ENCODE results near the gene JUP. TPM values are rescaled to one million over a fixed set of nuclear protein-coding genes. Genes with fewer than 3 reads are reported as not detected.
"Not testable (repeated sequence)": the region's sequence is repeated elsewhere in the genome, so short reads cannot be mapped to it uniquely, and the experiment has no call there.

JUP gene
- polyA plus RNA-seq, 1 of the 3 experiments (the other 2 are of a cell fraction): 13.0 TPM

DNA sequence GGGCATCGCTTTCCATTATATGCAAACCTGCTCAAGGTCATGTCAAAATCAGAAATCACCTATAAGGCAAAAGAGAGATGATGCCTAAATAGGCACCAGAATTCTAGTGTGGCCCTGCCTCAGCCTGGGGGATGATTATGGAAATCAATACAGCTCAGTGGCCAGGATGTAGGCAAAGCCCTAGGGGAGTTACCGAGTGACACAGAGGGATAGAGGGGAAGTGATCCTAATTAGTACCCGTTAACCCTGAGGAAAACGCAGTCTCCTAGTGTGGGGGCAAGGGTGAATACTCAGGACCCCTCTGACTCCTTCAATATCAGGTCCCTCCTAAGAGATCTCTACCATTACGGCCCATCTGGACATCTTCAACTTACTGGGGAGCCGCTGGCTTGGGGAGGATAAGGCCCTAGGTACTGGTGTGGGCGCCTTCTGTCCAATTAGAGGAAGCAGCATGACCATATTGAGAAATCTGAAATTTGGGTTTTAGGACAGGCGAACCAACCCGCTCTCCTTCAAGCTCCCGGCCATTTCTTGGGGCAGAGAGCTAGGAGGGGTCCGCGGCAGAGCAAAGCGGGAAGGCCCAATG lies 48.8 kb upstream of the JUP start:
- Histone ChIP-seq H3K79me2 (ENCODE audit: insufficient read depth) (peaks cover 20% of the 10 kb centered on the region; the same call in 1 of the 2 replicates), H3K9ac (peak overlapping the region; percentile 82), H3K4me3 (ENCODE audit: low read depth in 2 of 2, low read length in 1 of 2) (peak overlapping the region; percentile 71 to 91), H3K27ac (ENCODE audit: low read depth in 2 of 2, low read length in 1 of 2) (no peak overlapping the region), H3K9me3 (no peaks in the 10 kb centered on the region), H4K20me1 (ENCODE audit: insufficient read depth) (no peaks in the 10 kb centered on the region), H3K36me3 (replicated peaks in 1 of 2; ENCODE audit: control insufficient read depth in 1 of 2, insufficient read depth in 2 of 2, low read length in 1 of 2) (peaks cover 10 to 29% of the 10 kb centered on the region in 2 experiments), H2AFZ (ENCODE audit: low read depth) (peak overlapping the region; percentile 93), H3K4me1 (ENCODE audit: control insufficient read depth in 1 of 2, insufficient read depth in 2 of 2, low read depth in 1 of 2, low read length in 1 of 2) (peaks cover 0 to 8% of the 10 kb centered on the region in 2 experiments; a peak in 1 of 4 replicates), H3F3A (replicated peaks; ENCODE audit: insufficient read depth) (no peaks in the 10 kb centered on the region), H3K4me2 (peak overlapping the region; percentile 95), H3K27me3 (ENCODE audit: insufficient read depth) (no peaks in the 10 kb centered on the region), H3K9me2 (no peaks in the 10 kb centered on the region)
- DNase-seq: no peak
- ChIA-PET POLR2A (interaction anchor here (2.2 kb wide), 1 partner anchor 30 kb away, joined by 6 read pairs; the partner anchor contains the start of gene KLHL11), CTCF (interaction anchor here (1.0 to 1.8 kb wide), 6 partner anchors 10 to 124 kb away, joined by 3 to 8 read pairs (median 6); partner anchors contain the start of genes KLHL11 and P3H4)
- 15% methylated on average over 13 of the region's 13 CpGs for WGBS (ENCODE audit: low lambda C conversion rate)
- TF ChIP-seq FOXM1 (IDR thresholded peaks at IDR 0.05; ENCODE audit: low read depth) (no peak), SMC3 (IDR thresholded peaks at IDR 0.05; ENCODE audit: low read depth, low read length) (no peak), MXI1 (IDR thresholded peaks at IDR 0.05; ENCODE audit: low read depth, low read length) (no peak)
- TF ChIP-seq, protein P1, sequence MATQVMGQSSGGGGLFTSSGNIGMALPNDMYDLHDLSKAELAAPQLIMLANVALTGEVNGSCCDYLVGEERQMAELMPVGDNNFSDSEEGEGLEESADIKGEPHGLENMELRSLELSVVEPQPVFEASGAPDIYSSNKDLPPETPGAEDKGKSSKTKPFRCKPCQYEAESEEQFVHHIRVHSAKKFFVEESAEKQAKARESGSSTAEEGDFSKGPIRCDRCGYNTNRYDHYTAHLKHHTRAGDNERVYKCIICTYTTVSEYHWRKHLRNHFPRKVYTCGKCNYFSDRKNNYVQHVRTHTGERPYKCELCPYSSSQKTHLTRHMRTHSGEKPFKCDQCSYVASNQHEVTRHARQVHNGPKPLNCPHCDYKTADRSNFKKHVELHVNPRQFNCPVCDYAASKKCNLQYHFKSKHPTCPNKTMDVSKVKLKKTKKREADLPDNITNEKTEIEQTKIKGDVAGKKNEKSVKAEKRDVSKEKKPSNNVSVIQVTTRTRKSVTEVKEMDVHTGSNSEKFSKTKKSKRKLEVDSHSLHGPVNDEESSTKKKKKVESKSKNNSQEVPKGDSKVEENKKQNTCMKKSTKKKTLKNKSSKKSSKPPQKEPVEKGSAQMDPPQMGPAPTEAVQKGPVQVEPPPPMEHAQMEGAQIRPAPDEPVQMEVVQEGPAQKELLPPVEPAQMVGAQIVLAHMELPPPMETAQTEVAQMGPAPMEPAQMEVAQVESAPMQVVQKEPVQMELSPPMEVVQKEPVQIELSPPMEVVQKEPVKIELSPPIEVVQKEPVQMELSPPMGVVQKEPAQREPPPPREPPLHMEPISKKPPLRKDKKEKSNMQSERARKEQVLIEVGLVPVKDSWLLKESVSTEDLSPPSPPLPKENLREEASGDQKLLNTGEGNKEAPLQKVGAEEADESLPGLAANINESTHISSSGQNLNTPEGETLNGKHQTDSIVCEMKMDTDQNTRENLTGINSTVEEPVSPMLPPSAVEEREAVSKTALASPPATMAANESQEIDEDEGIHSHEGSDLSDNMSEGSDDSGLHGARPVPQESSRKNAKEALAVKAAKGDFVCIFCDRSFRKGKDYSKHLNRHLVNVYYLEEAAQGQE (IDR thresholded peaks at IDR 0.05; ENCODE audit: low read depth, low read length): no peak

DNA sequence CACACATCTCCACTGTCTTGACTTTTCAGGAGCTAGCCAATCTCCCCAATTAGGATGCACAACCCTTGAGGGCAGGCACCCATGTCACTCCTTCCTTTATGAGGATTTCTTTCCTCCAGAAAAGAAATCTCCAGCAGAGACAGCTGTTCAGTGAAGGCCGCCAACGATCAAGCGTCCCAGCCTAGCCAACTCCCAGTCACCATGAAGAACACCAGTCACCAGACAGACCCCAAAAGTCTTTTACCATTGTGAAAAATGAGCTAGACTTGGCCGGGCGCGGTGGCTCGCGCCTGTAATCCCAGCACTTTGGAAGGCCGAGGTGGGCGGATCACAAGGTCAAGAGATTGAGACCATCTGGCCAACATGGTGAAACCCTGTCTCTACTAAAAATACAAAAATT lies 43.5 kb upstream of the JUP start:
- DNase-seq; H3K27me3 ChIP-seq (ENCODE audit: insufficient read depth); H3F3A ChIP-seq (replicated peaks; ENCODE audit: insufficient read depth); H3K4me3 ChIP-seq (ENCODE audit: low read depth in 2 of 2, low read length in 1 of 2); H3K9me2 ChIP-seq; H3K4me1 ChIP-seq (ENCODE audit: control insufficient read depth in 1 of 2, insufficient read depth in 2 of 2, low read depth in 1 of 2, low read length in 1 of 2); H4K20me1 ChIP-seq (ENCODE audit: insufficient read depth); H3K9ac ChIP-seq; H3K4me2 ChIP-seq; H3K9me3 ChIP-seq; POLR2A ChIA-PET; H2AFZ ChIP-seq (ENCODE audit: low read depth); H3K27ac ChIP-seq (ENCODE audit: low read depth in 2 of 2, low read length in 1 of 2): not testable (repeated sequence)
- 80% methylated on average over 9 of the region's 10 CpGs for WGBS (ENCODE audit: low lambda C conversion rate)
- CTCF ChIA-PET: interaction anchor here (1.5 kb wide), 1 partner anchor 29 kb away, joined by 10 read pairs; no protein-coding TSS in a partner anchor
- Histone ChIP-seq H3K79me2 (ENCODE audit: insufficient read depth) (peaks cover 11% of the 10 kb centered on the region; the same call in 1 of the 2 replicates), H3K36me3 (replicated peaks in 1 of 2; ENCODE audit: control insufficient read depth in 1 of 2, insufficient read depth in 2 of 2, low read length in 1 of 2) (peaks cover 34 to 35% of the 10 kb centered on the region in 2 experiments)

DNA sequence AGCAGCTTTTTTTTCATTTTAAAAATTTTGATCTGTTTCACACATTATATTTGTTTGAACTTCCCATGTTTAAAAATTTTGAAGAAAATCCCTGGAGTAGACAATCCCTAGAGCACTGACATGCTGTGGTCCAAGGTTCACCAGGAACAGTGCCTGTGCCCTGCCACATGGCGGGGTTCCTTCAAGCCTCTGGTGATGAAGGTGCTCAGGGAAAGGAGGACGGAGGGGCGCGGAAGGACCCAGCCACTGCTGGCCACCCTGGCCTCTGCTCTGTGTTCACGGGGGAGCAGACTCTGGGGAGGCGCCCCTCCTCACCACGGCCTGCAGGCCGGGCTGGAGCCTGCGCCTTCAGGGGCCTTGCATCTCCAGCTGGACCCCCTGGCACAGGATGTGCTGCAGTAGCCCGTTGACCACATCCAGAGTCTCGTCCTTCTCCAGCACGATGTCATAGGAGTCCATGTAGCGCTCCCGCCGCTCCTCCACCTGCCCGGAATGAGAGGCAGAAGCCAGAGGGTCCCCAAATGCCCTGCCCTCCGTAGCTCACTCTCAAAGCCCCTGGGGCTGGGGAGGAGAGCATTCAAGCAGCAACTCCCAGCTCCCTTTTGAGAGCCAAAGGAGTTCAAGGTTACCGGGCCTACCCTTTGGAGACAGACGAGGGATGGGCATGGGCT lies 38.8 kb upstream of the JUP start:
- ChIA-PET POLR2A (interaction anchor here (0.6 kb wide), 1 partner anchor 105 kb away, joined by 3 read pairs; no protein-coding TSS in a partner anchor), CTCF (interaction anchor here (0.9 to 1.5 kb wide), 3 partner anchors 10 to 88 kb away, joined by 3 to 5 read pairs (median 4); no protein-coding TSS in a partner anchor)
- Histone ChIP-seq H3K4me2 (no peak overlapping the region), H3K9me2 (no peaks in the 10 kb centered on the region), H3K79me2 (ENCODE audit: insufficient read depth) (no peaks in the 10 kb centered on the region), H3K9ac (no peak overlapping the region), H2AFZ (ENCODE audit: low read depth) (no peak overlapping the region), H4K20me1 (ENCODE audit: insufficient read depth) (no peaks in the 10 kb centered on the region), H3K4me1 (ENCODE audit: control insufficient read depth in 1 of 2, insufficient read depth in 2 of 2, low read depth in 1 of 2, low read length in 1 of 2) (no peaks in the 10 kb centered on the region), H3K36me3 (replicated peaks in 1 of 2; ENCODE audit: control insufficient read depth in 1 of 2, insufficient read depth in 2 of 2, low read length in 1 of 2) (peaks cover 5 to 32% of the 10 kb centered on the region in 2 experiments), H3K27ac (ENCODE audit: low read depth in 2 of 2, low read length in 1 of 2) (no peak overlapping the region), H3K9me3 (no peaks in the 10 kb centered on the region), H3K27me3 (ENCODE audit: insufficient read depth) (no peaks in the 10 kb centered on the region), H3K4me3 (ENCODE audit: low read depth in 2 of 2, low read length in 1 of 2) (no peak overlapping the region), H3F3A (replicated peaks; ENCODE audit: insufficient read depth) (peaks cover 9% of the 10 kb centered on the region)
- WGBS (ENCODE audit: low lambda C conversion rate): 94% methylated on average over 11 of the region's 19 CpGs
- no peak for DNase-seq
- no peak for TF ChIP-seq GABPA (IDR thresholded peaks at IDR 0.05; ENCODE audit: low read depth)
- TF ChIP-seq FOSL2 (IDR thresholded peaks at IDR 0.05; ENCODE audit: borderline replicate concordance, low read depth): no peak
- TF ChIP-seq, protein P2, sequence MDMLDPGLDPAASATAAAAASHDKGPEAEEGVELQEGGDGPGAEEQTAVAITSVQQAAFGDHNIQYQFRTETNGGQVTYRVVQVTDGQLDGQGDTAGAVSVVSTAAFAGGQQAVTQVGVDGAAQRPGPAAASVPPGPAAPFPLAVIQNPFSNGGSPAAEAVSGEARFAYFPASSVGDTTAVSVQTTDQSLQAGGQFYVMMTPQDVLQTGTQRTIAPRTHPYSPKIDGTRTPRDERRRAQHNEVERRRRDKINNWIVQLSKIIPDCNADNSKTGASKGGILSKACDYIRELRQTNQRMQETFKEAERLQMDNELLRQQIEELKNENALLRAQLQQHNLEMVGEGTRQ (IDR thresholded peaks at IDR 0.05; ENCODE audit: borderline replicate concordance, low read depth, low read length): no peak
- TF ChIP-seq NFIC (IDR thresholded peaks at IDR 0.05; ENCODE audit: borderline replicate concordance): no peak
- no peak for TF ChIP-seq NRF1 (IDR thresholded peaks at IDR 0.05; ENCODE audit: low read depth, low read length)
- TF ChIP-seq EZH2phosphoT487 (IDR thresholded peaks at IDR 0.05; ENCODE audit: borderline replicate concordance, low read depth): no peak
